Sigmoid colon (tissue), 4 donors: ENCODE results near the gene EAF2.

ENCODE experiments used
- CTCF ChIP-seq, 4 experiments: fragments of 450-650 bp in 3 of 4; fragments of 200-600 bp in 1 of 4; IDR thresholded peaks; one replicate each; pipeline ENCODE4 v1.5.1; 2016 to 2019; ENCODE audit warnings: antibody characterized with exemption in 4 of 4, mild to moderate bottlenecking in 3 of 4, moderate library complexity in 2 of 4
- EP300 ChIP-seq, 4 donors: sonication (generic); formaldehyde crosslinking; IDR thresholded peaks; one replicate each; pipeline ENCODE4 v1.6.1; 2017; ENCODE audit warnings: antibody characterized with exemption in 4 of 4
- POLR2A ChIP-seq, 2 donors: fragments of 450-650 bp; IDR thresholded peaks; one replicate each; pipeline ENCODE4 v1.6.1; 2016; ENCODE audit warnings: antibody characterized with exemption in 2 of 2, mild to moderate bottlenecking in 2 of 2, moderate library complexity in 2 of 2
- POLR2AphosphoS5 ChIP-seq, 4 donors: sonication (generic); formaldehyde crosslinking; IDR thresholded peaks; one replicate each; pipeline ENCODE4 v1.6.1; 2017; ENCODE audit warnings: antibody characterized with exemption in 4 of 4

- TF ChIP-seq POLR2A (IDR thresholded peaks at IDR 0.05), result no peak
- no peak for TF ChIP-seq POLR2AphosphoS5 (IDR thresholded peaks at IDR 0.05)
- no peak for TF ChIP-seq CTCF (IDR thresholded peaks at IDR 0.05)
- TF ChIP-seq EP300 (IDR thresholded peaks at IDR 0.05), result no peak
These were observed 5.0 kb downstream of the EAF2 start for GRCh38 chr3:121839962-121840361.
